IPS-NIHi11 (cell line): ENCODE measurements around the gene NDUFAF7.
"Not testable (repeated sequence)": the region's sequence is repeated elsewhere in the genome, so short reads cannot be mapped to it uniquely, and the experiment has no call there.

Experiments
- DNase-seq: peaks from one replicate; pipeline ENCODE4 v3.0.0; 2012; ENCODE audit warnings: mixed read lengths, low spot score

Gene NDUFAF7

DNA sequence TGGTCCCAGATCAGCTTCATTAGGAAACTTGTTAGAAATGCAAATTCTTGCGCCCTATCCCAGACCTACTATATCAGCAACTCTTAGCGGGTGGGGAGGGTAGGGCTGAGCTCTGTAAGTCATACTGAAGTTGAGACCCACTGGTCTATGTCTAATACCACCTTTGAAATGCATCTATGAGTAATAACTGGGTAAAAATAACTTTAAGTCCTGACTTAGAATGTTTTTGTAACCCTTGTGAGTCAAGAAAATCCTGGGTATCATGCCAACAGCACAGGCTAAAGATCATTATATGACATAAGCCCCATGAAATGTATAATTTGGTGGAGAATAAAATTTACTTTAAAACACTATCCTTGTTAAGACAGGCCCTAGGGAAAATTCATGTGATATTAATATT is 51.7 kb downstream of the NDUFAF7 start:
- no peak for DNase-seq

- DNase-seq: no peak
Observed at GRCh38 chr2:37284381-37284780, 52.9 kb downstream of the NDUFAF7 start.

DNA sequence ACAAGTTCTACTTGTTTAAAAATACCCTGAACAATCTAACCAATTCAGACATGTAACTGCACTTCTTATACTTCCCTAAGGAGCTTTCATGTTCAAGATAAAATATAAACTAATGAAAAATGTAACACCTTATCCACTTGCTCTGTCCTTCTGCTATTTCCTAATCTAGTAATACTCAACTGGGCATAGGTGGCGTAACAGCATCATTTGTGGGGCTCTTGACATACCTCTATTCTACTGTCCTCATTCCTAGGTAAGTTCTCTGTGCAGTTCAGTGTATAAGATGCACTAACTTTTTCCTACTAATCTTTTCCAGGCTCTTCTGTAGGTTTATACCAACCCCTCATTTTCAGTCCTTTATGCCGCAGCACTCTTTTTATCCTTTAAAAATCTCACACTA is 56.5 kb downstream of the NDUFAF7 start:
- DNase-seq: no peak

DNA sequence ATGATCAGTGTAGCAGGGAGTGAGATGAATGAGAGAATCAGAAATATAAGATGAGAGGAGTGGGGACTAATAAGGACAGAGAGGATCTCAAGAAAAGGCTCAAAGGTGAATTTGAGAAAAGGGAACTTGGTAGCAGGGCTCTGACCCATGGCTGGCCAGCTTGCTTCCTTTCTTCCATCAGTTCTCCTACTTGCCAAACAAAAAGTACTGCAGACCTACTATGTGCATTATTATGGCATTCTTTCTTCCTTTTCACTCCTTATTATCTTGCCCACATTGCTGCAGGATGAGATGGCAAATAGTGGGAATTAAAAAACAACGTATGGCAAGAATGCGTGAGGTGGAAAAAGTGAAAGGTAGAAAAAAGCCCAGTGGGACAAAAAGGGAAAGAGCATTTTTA is 60.2 kb downstream of the NDUFAF7 start:
- DNase-seq: no peak

- not testable (repeated sequence) for DNase-seq
Observed at GRCh38 chr2:37294858-37295257, 63.4 kb downstream of the NDUFAF7 start.

- DNase-seq: no peak
Observed at GRCh38 chr2:37295469-37296073, 64.1 kb downstream of the NDUFAF7 start.

- no peak for DNase-seq
Observed at GRCh38 chr2:37297632-37298031, 66.2 kb downstream of the NDUFAF7 start.
